Tibial nerve (tissue), 4 donors: ENCODE measurements around the gene TRPM2. TPM values are rescaled to one million over a fixed set of nuclear protein-coding genes. Genes with fewer than 3 reads are reported as not detected.

Experiments used
- DNase-seq, 2 donors: peaks; one replicate each; pipeline ENCODE4 v3.0.0-alpha.2; 2019; ENCODE audit warnings: low spot score in 2 of 2
- H3K27ac ChIP-seq, 4 donors: fragments of 200-600 bp; sonication (generic) in 3 of 4; one replicate each; pipeline ENCODE4 v1.5.1; 2017 to 2019; ENCODE audit warnings: mild to moderate bottlenecking in 1 of 4
- H3K27me3 ChIP-seq, 2 donors: fragments of 200-600 bp; sonication (generic) in 1 of 2; one replicate each; pipeline versions ENCODE4 v1.5.1 to v1.6.0; 2017 to 2019
- H3K36me3 ChIP-seq, 3 donors: fragments of 200-600 bp; sonication (generic); one replicate each; pipeline ENCODE4 v1.5.1; 2018 to 2019
- H3K4me1 ChIP-seq, 4 donors: fragments of 200-600 bp; sonication (generic) in 3 of 4; one replicate each; pipeline ENCODE4 v1.5.1; 2017 to 2019
- H3K4me3 ChIP-seq, 4 donors: fragments of 200-600 bp; sonication (generic) in 3 of 4; one replicate each; pipeline ENCODE4 v1.5.1; 2017 to 2019; ENCODE audit warnings: mild to moderate bottlenecking in 1 of 4, moderate library complexity in 1 of 4
- H3K9me3 ChIP-seq, 4 donors: fragments of 200-600 bp; sonication (generic) in 3 of 4; one replicate each; pipeline ENCODE4 v1.5.1; 2017 to 2019
- CTCF ChIP-seq, 5 experiments: fragments of 200-600 bp in 3 of 5; fragments of 450-650 bp in 2 of 5; sonication (generic) in 3 of 5; IDR thresholded peaks; one replicate each; pipeline ENCODE4 v1.5.1; 2016 to 2019; ENCODE audit warnings: antibody characterized with exemption in 5 of 5, mild to moderate bottlenecking in 3 of 5, moderate library complexity in 2 of 5
- EP300 ChIP-seq, 2 donors: sonication (generic); formaldehyde crosslinking; IDR thresholded peaks; one replicate each; pipeline ENCODE4 v1.6.1; 2017; ENCODE audit warnings: antibody characterized with exemption in 2 of 2, mild to moderate bottlenecking in 1 of 2
- POLR2A ChIP-seq, 2 donors: fragments of 450-650 bp; IDR thresholded peaks; one replicate each; pipeline ENCODE4 v1.6.1; 2017; ENCODE audit warnings: antibody characterized with exemption in 2 of 2, mild to moderate bottlenecking in 2 of 2, moderate library complexity in 2 of 2
- WGBS, 2 donors: methylation state at CpG; one replicate each; pipeline ENCODE4 v1.1.5; 2018; 5-methylcytosine and 5-hydroxymethylcytosine counted together
- total RNA-seq, 4 donors: library from RNA; depleted of rRNA; stranded (reverse); fragments of >200 nt; gene quantifications; one replicate each; pipeline ENCODE4 v1.1.0, GENCODE V29; 2016

Gene TRPM2
- total RNA-seq, 4 donors from 2014 or later: 4.9 to 10.3 (median 7.8) TPM

- 42 to 51% methylated on average over 21 to 27 of the region's 28 CpGs for WGBS, 2 donors
- no peak overlapping the region for H3K4me3 ChIP-seq
- H3K27me3 ChIP-seq: peaks cover 0 to 41% of the 10 kb centered on the region in 2 donors
- no peak overlapping the region for H3K27ac ChIP-seq
- no peaks in the 10 kb centered on the region for H3K36me3 ChIP-seq
- H3K4me1 ChIP-seq: peaks cover 0 to under 1% (median 0%) of the 10 kb centered on the region in 4 donors
- TF ChIP-seq CTCF (IDR thresholded peaks at IDR 0.05): no peak
- TF ChIP-seq EP300 (IDR thresholded peaks at IDR 0.05): no peak
- no peak for TF ChIP-seq POLR2A (IDR thresholded peaks at IDR 0.05)
- no peak for DNase-seq
- H3K9me3 ChIP-seq: peaks cover 0 to 12% (median 0%) of the 10 kb centered on the region in 4 donors
These were observed 96.3 kb downstream of the TRPM2 start for GRCh38 chr21:44449473-44450363.

GRCh38 chr21:44450402-44450801 is 97.0 kb downstream of the TRPM2 start:
- Histone ChIP-seq H3K27me3 (peaks cover 0 to 35% of the 10 kb centered on the region in 2 donors), H3K9me3 (peaks cover 0 to 12% (median 0%) of the 10 kb centered on the region in 4 donors), H3K4me1 (peaks cover 0 to 5% (median 0%) of the 10 kb centered on the region in 4 donors), H3K4me3 (no peak overlapping the region), H3K27ac (no peak overlapping the region), H3K36me3 (no peaks in the 10 kb centered on the region)
- 68 to 70% methylated on average over 12 to 14 of the region's 14 CpGs for WGBS, 2 donors
- TF ChIP-seq EP300 (IDR thresholded peaks at IDR 0.05) (no peak), CTCF (IDR thresholded peaks at IDR 0.05) (no peak), POLR2A (IDR thresholded peaks at IDR 0.05) (no peak)
- DNase-seq: no peak

- H3K9me3 ChIP-seq: peaks cover 0 to 12% (median 0%) of the 10 kb centered on the region in 4 donors
- no peak overlapping the region for H3K27ac ChIP-seq
- TF ChIP-seq EP300 (IDR thresholded peaks at IDR 0.05): no peak
- TF ChIP-seq POLR2A (IDR thresholded peaks at IDR 0.05): no peak
- TF ChIP-seq CTCF (IDR thresholded peaks at IDR 0.05): no peak
- no peak overlapping the region for H3K4me3 ChIP-seq
- 80 to 82% methylated on average over 14 of the region's 14 CpGs for WGBS, 2 donors
- DNase-seq: no peak
- H3K36me3 ChIP-seq: no peaks in the 10 kb centered on the region
- peaks cover 0 to 33% of the 10 kb centered on the region in 2 donors for H3K27me3 ChIP-seq
- peaks cover 0 to 9% (median 2%) of the 10 kb centered on the region in 4 donors for H3K4me1 ChIP-seq
These were observed 97.6 kb downstream of the TRPM2 start for GRCh38 chr21:44450999-44451398.

GRCh38 chr21:44453120-44453519 is 99.7 kb downstream of the TRPM2 start:
- Histone ChIP-seq H3K4me3 (no peak overlapping the region), H3K36me3 (peaks cover 0 to 14% (median 0%) of the 10 kb centered on the region in 3 donors), H3K27ac (no peak overlapping the region), H3K9me3 (peaks cover 0 to 12% (median 0%) of the 10 kb centered on the region in 4 donors), H3K4me1 (peaks cover 0 to 16% (median 3%) of the 10 kb centered on the region in 4 donors), H3K27me3 (peaks cover 0 to 25% of the 10 kb centered on the region in 2 donors)
- no peak for TF ChIP-seq EP300 (IDR thresholded peaks at IDR 0.05)
- no peak for TF ChIP-seq POLR2A (IDR thresholded peaks at IDR 0.05)
- TF ChIP-seq CTCF (IDR thresholded peaks at IDR 0.05): no peak
- DNase-seq: no peak
- 95 to 96% methylated on average over 3 of the region's 3 CpGs for WGBS, 2 donors

GRCh38 chr21:44454058-44454457 is 100.6 kb downstream of the TRPM2 start:
- no peak for DNase-seq
- Histone ChIP-seq H3K4me3 (no peak overlapping the region), H3K9me3 (peaks cover 0 to 12% (median 0%) of the 10 kb centered on the region in 4 donors), H3K4me1 (peaks cover 0 to 16% (median 3%) of the 10 kb centered on the region in 4 donors), H3K27ac (no peak overlapping the region), H3K36me3 (peaks cover 0 to 14% (median 0%) of the 10 kb centered on the region in 3 donors), H3K27me3 (peaks cover 0 to 16% of the 10 kb centered on the region in 2 donors)
- WGBS, 2 donors: 89 to 90% methylated on average over 5 of the region's 5 CpGs
- TF ChIP-seq CTCF (IDR thresholded peaks at IDR 0.05) (no peak), POLR2A (IDR thresholded peaks at IDR 0.05) (no peak), EP300 (IDR thresholded peaks at IDR 0.05) (no peak)
